ENCODE results near the gene APP. TPM values are rescaled to one million over a fixed set of nuclear protein-coding genes. Genes with fewer than 3 reads are reported as not detected.
"Not testable (repeated sequence)": the region's sequence is repeated elsewhere in the genome, so short reads cannot be mapped to it uniquely, and the experiment has no call there.

APP gene
- total RNA-seq, 1 donor from 2014 or later, result 306 TPM

DNA sequence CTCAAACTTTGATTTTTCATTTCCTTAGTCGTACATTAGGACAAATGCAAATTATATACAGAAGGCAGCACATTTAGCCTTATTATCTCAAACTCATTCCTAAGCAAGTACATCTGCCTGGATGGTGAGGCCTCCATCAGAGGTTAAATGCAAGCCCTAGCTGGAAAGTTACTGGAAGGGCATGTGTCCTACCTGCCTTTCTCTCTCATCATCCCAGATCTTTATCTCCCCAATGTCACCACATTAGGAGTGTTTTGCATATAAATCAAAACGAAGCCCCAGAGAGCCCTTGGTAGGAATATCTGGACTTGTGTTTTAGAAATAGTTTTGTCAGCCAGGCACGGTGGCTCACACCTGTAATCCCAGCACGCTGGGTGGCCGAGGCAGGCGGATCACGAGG lies 35.0 kb downstream of the APP start:
- Histone ChIP-seq H2AFZ (replicated peaks) (no peak overlapping the region), H3K4me1 (peaks cover 20% of the 10 kb centered on the region), H3K9ac (no peak overlapping the region), H3K27ac (no peak overlapping the region), H4K20me1 (ENCODE audit: low read depth) (peaks cover 97% of the 10 kb centered on the region), H3K9me3 (ENCODE audit: low read depth) (no peaks in the 10 kb centered on the region), H3F3A (ENCODE audit: low read depth) (no peaks in the 10 kb centered on the region), H3K27me3 (no peaks in the 10 kb centered on the region), H3K4me3 (no peak overlapping the region), H3K4me2 (no peak overlapping the region), H3K79me2 (ENCODE audit: low read depth) (peaks cover 100% of the 10 kb centered on the region), H3K36me3 (peaks cover 3% of the 10 kb centered on the region)
- Mint-ChIP-seq H3K4me3 (no peak overlapping the region), H3K4me1 (peaks cover 4% of the 10 kb centered on the region), H3K27me3 (ENCODE audit: insufficient read depth, low read depth) (peaks cover 2% of the 10 kb centered on the region), H3K9me3 (peaks cover 30% of the 10 kb centered on the region), H3K27ac (no peak overlapping the region), H3K36me3 (peaks cover 55% of the 10 kb centered on the region)
- DNase-seq (ENCODE audit: low spot score), result no peak
- no peak for TF ChIP-seq EZH2 (IDR thresholded peaks at IDR 0.05)

DNA sequence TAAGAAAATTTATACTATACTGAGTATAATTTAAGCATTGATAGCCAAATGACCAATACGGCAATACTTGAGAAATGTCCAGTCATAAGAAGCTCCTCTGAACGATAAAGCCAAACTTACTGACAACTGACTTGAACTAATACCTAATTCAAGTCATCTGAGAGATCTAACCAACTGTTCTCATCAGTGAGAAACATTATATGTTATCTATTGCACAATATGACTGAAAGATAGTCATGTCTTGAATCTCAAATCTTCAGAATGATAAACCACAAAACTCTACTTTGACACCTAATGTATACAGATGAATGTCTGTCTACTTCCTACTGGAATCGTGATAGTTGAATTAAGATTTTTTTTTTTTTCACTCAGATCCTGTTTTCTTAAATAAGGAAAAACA lies 39.0 kb downstream of the APP start:
- H3K27ac Mint-ChIP-seq, result no peak overlapping the region
- Histone ChIP-seq H3K9me3 (ENCODE audit: low read depth) (no peaks in the 10 kb centered on the region), H4K20me1 (ENCODE audit: low read depth) (peaks cover 98% of the 10 kb centered on the region), H3K4me1 (peaks cover 10% of the 10 kb centered on the region), H2AFZ (replicated peaks) (no peak overlapping the region), H3K4me2 (no peak overlapping the region), H3K27ac (no peak overlapping the region), H3K79me2 (ENCODE audit: low read depth) (peaks cover 100% of the 10 kb centered on the region), H3F3A (ENCODE audit: low read depth) (no peaks in the 10 kb centered on the region), H3K4me3 (no peak overlapping the region), H3K36me3 (peaks cover 3% of the 10 kb centered on the region), H3K27me3 (no peaks in the 10 kb centered on the region), H3K9ac (no peak overlapping the region)
- no peak overlapping the region for H3K4me3 Mint-ChIP-seq
- H3K27me3 Mint-ChIP-seq (ENCODE audit: insufficient read depth, low read depth), result peaks cover 2% of the 10 kb centered on the region
- peaks cover 29% of the 10 kb centered on the region for H3K9me3 Mint-ChIP-seq
- DNase-seq (ENCODE audit: low spot score), result no peak
- TF ChIP-seq EZH2 (IDR thresholded peaks at IDR 0.05) (no peak), EZH2phosphoT487 (IDR thresholded peaks at IDR 0.05) (no peak), CTCF (IDR thresholded peaks at IDR 0.05) (no peak)
- peaks cover 6% of the 10 kb centered on the region for H3K4me1 Mint-ChIP-seq
- H3K36me3 Mint-ChIP-seq, result peaks cover 56% of the 10 kb centered on the region

DNA sequence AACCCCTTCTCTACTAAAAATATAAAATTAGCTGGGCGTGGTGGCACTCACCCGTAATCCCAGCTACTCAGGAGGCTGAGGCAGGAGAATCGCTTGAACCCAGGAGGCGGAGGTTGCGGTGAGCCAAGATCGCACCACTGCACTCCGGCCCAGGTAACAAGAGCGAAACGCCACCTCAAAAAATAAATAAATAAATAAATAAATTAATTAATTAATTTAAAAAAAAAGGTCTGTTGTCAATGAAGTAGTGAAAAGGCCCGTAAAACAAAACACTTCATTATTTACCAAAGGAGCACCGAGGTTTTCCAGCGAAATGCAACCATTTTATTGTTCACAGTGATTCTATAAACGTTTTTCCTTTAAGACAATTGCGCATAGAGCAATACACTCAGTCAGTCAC lies 39.5 kb downstream of the APP start:
- Histone ChIP-seq H4K20me1 (ENCODE audit: low read depth) (peaks cover 100% of the 10 kb centered on the region), H3K79me2 (ENCODE audit: low read depth) (peaks cover 100% of the 10 kb centered on the region), H3K4me1 (peaks cover 12% of the 10 kb centered on the region)
- not testable (repeated sequence) for H3K9ac ChIP-seq; H3K27me3 Mint-ChIP-seq (ENCODE audit: insufficient read depth, low read depth); H3K9me3 ChIP-seq (ENCODE audit: low read depth); H3K27ac Mint-ChIP-seq; H3K4me2 ChIP-seq; H3K27me3 ChIP-seq; H2AFZ ChIP-seq (replicated peaks); H3K36me3 ChIP-seq; H3F3A ChIP-seq (ENCODE audit: low read depth); DNase-seq (ENCODE audit: low spot score); H3K4me3 Mint-ChIP-seq; H3K4me3 ChIP-seq; H3K27ac ChIP-seq
- H3K36me3 Mint-ChIP-seq, result peaks cover 55% of the 10 kb centered on the region
- peaks cover 11% of the 10 kb centered on the region for H3K4me1 Mint-ChIP-seq
- peaks cover 27% of the 10 kb centered on the region for H3K9me3 Mint-ChIP-seq

GRCh38 chr21:26130249-26130881 lies 40.2 kb downstream of the APP start:
- Histone ChIP-seq H4K20me1 (ENCODE audit: low read depth) (peaks cover 100% of the 10 kb centered on the region), H3K4me1 (peaks cover 14% of the 10 kb centered on the region)

More at GRCh38 chr21:26130249-26130881, 40.2 kb downstream of the APP start:
- H3K9ac ChIP-seq, result no peak overlapping the region
- peaks cover 2% of the 10 kb centered on the region for H3K27me3 Mint-ChIP-seq (ENCODE audit: insufficient read depth, low read depth)
- no peaks in the 10 kb centered on the region for H3K27me3 ChIP-seq
- H3K9me3 ChIP-seq (ENCODE audit: low read depth), result no peaks in the 10 kb centered on the region
- H3K4me1 Mint-ChIP-seq, result peaks cover 18% of the 10 kb centered on the region
- peaks cover 54% of the 10 kb centered on the region for H3K36me3 Mint-ChIP-seq
- DNase-seq (ENCODE audit: low spot score), result no peak
- no peak overlapping the region for H2AFZ ChIP-seq (replicated peaks)
- H3K4me3 ChIP-seq, result no peak overlapping the region
- peaks cover 100% of the 10 kb centered on the region for H3K79me2 ChIP-seq (ENCODE audit: low read depth)
- peaks cover 24% of the 10 kb centered on the region for H3K9me3 Mint-ChIP-seq
- H3K4me2 ChIP-seq, result no peak overlapping the region
- H3F3A ChIP-seq (ENCODE audit: low read depth), result no peaks in the 10 kb centered on the region
- TF ChIP-seq EZH2phosphoT487 (IDR thresholded peaks at IDR 0.05) (no peak), CTCF (IDR thresholded peaks at IDR 0.05) (no peak), EZH2 (IDR thresholded peaks at IDR 0.05) (no peak)
- H3K36me3 ChIP-seq, result peaks cover 3% of the 10 kb centered on the region
- no peak overlapping the region for H3K27ac ChIP-seq
- H3K27ac Mint-ChIP-seq, result no peak overlapping the region
- H3K4me3 Mint-ChIP-seq, result no peak overlapping the region

All from neural progenitor cell (in vitro differentiated cells).